Glomerular visceral epithelial cell (primary cell): ENCODE measurements around the gene LAGE3.

ENCODE experiments used
- DNase-seq: peaks from one replicate; pipeline ENCODE4 v3.0.0-alpha.2; 2016; ENCODE audit errors: extremely low spot score

The LAGE3 gene

DNA sequence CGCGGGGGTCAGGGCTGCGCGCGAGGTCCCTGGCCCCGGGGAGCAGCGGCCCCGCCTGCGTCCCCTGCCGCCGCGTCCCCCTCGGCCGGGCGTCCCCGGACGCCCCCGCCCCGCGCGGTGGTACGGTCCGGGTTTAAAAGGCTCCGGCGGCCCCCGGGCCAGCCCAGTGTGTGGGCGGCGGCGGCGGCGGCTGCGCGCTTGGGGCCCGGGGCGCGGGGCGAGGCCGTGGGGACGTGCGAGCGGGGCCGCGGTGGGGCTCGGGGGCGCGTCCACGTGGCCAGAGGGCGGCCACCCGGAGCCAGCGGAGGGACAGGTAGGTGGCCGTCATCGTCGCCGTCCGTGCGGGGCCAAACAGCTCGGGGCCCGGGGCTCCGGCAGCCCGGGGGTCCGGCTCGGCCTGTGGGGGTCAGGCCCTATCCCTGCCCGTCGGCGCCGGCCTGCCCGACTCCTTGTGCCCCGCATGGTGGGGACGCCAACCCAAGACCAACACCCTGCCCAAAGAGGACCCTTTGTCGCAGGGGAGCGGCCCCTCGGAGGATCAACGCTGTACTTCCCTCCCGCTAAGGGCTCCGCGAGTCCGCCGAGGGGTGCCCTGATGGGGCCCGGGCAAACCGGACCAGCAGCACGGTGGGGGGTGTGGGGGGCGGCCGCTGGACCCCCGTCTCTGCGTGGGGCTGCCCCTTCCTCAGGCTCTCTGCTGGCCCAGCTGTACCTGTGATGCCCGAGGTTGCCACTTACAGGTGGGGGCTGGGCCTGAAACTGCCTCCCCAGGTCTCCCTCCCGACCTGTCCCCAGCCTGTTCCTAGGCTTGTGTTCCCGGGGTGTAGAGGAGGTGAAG lies 20.7 kb downstream of the LAGE3 start, which contains the start of gene PLXNA3:
PLXNA3 (plus strand) TSS at position 166 of the 838 bp plus-strand sequence. CDS start 1,903 bp downstream, outside the sequence.
- DNase-seq: peak; percentile 54

DNA sequence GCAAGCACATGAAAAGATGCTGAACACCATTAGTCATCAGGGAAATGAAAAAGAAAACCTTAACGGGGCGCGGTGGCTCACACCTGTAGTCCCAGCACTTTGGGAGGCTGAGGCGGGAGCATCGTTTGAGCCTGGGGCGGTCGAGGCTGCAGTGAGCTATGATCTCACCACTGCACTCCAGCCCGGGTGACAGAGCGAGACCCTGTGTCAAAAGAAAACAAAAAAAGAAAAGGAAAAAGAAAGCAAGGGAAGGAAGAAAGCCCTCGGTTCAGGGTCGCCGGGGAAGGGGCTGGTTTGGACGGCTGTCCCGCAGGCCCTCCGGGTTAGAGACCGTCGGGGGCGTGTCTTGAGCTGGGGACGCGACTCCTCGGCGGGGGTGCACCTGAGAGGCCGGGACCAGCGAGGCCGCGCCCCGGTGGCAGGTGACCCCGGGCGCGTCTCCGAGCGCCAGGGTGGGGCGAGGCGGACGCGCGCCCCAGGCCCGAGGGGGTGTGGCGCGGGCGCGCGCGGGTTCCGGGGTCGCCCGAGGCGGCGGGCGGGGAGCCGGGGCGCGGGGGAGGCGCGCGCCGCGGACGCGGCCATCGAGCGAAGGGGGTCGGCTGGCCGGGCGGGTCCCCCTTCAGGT lies 21.5 kb downstream of the LAGE3 start:
- peak; percentile 43 for DNase-seq

DNA sequence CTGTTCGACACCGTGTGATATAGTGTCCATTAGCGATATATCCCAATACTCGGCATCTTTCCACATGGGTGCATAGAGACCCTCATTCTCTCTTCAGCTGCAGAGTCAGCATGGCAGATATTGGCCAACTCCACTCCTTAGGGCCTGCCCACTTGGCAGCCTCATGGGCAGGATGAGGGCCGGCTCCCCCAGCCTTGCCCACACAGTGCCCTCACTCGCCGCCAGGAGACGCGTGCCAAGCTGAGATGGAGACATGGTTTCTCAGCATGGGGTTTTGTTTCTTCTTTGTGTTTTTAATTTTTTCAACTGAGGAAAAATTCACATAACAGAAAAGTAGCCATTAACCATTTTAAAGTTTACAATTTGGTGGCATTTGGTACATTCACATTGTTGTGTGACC lies 26.3 kb downstream of the LAGE3 start:
- DNase-seq: no peak

DNA sequence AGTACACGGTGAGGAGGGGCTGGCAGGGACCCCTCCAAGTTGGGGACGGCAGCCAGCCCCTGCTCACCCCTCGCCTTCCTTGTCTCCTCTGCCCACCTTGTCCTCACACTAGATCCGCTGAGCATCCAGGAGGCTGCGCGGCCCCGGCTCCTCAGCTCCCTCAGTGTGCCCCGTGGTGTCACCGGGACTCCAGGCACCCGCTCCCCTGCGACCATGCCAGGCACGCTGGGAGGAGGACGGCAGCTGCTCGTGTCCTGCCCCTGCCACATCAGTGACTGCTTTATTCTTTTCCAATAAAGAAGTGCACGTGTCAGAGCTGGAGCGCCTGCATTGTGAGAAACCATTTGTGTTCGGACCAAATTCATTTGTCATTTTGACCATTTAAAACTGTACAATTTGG lies 28.8 kb downstream of the LAGE3 start:
- DNase-seq: no peak

DNA sequence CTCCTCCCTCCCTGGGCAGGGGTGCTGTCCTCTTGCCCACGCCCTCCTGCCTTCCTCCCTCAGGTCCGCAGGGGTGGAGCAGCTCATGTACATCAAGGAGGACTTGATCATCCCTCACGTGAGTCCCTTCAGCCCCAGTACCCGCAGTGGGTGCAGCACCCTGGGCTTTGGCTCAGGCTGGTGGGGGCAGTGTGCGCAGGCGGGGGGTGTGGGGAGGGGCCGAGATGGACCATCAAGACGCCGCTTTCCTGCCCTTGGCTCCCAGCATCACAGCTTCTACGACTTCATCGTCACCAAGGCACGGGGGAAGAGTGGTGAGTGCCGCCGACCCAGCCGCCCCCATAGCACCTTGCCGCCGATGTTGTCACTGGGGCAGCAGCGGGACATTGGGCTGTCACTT lies 29.5 kb downstream of the LAGE3 start:
- DNase-seq: no peak

DNA sequence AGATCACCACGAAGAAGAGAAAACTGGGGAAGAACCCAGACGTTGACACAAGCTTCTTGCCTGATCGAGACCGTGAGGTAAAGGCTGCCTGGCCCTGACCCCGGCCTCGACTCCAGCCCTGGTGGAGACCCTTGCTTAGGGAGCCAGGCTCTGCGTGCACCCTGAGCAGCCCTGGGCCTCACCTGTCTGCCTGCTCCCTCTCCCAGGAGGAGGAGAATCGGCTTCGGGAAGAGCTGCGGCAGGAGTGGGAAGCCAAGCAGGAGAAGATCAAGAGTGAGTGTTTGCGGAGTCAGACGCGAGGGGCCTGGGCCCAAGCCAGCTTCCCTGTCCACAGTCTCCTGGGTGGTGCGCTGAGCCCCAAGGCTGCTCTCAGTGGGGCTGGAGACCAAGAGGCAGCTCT lies 30.6 kb downstream of the LAGE3 start:
- DNase-seq: no peak

DNA sequence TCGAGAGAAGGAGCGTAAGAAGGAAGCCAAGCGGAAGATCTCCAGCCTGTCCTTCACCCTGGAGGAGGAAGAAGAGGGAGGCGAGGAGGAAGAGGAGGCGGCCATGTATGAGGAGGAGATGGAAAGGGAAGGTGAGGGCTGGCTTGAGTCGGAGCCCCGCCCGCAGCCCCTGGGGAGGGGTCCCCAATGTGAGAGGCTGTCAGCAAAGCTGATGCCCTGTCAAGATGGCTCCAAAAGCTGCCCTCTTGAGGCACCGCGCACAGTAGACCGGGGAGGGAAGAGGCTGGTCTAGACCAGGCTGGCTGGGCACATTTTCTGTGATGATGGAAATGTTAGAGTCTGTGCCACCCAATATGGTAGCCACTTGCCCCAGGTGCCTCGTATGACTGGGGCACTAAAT lies 32.7 kb downstream of the LAGE3 start:
- no peak for DNase-seq

DNA sequence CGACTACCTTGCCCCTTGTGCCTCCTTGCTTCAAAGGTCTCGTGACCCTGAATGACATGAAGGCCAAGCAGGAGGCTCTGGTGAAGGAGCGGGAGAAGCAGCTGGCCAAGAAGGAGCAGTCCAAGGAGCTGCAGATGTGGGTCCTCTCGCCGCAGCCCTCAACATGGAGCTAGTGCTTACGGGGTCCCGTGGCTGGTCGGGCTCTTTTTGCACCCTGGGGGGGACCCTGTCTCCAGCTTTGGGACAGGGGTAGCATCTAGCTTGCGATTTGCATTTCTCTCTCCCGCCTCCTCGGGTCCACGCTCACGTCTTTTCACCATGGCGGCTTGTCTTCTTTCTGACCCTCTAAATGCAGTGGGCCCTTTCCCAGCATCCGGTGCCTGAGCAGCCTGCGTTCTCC lies 33.3 kb downstream of the LAGE3 start:
- no peak for DNase-seq

DNA sequence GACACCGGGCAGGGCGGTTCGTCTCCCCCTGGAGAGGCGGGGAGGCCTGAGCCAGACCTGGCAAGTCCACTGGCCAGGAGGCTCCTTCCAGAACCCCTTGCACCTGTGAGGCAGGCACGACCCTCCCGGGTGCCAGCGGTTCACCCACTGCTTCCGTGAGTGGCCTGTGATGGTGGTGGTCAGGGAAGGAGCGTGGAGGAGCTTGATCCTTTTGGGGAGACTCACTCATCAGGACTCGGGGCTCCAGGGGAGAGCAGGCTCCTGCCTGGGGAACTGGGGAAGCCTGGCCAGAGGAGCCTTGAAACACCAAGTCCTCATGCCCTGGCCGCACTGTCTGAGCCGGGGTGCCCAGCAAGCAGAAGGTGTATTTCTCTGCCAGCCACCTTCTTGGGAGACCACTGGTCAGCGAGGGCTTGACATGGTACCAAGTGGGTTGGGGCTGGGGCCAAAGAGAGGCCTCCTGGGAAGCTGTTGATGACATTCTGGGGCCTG lies 34.3 kb downstream of the LAGE3 start:
- DNase-seq: no peak

DNA sequence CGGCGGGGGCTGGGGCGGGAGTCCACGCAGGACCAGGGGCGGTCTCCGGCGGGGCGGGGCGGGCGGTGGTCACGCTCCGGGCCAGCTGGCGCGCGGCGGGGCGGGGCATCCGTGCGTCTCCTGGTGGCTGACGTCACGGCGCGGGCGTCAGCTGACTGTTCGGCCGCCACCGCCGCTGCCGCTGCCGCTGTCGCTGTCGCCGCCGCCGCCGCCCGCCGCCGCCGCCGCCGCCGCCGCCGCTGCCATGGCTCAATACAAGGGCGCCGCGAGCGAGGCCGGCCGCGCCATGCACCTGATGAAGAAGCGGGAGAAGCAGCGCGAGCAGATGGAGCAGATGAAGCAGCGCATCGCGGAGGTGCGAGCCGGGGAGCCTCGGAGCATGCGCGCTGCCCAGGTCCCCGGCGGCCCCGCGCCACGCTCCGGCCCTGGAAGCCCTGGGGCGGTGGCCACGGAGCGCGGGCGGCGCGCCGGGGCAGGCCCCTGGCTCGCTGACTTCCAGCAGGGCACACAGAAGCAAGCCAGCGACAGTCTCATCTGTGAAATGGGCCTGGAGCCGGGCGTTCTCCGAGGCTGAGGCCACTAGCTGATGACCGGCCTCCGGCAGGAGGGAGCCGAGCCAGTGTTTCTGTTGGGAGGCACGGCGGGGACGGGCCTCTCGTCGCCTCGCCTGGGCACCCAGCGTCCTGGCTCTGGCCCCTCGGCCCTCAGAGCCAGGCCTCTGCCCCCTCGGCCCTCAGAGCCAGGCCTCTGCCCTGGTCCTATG lies 34.9 kb downstream of the LAGE3 start, which contains the start of gene FAM50A:
FAM50A (plus strand) TSS at position 150 of the 763 bp plus-strand sequence; CDS start at position 245, 95 bp downstream.
- peak; percentile 61 for DNase-seq

DNA sequence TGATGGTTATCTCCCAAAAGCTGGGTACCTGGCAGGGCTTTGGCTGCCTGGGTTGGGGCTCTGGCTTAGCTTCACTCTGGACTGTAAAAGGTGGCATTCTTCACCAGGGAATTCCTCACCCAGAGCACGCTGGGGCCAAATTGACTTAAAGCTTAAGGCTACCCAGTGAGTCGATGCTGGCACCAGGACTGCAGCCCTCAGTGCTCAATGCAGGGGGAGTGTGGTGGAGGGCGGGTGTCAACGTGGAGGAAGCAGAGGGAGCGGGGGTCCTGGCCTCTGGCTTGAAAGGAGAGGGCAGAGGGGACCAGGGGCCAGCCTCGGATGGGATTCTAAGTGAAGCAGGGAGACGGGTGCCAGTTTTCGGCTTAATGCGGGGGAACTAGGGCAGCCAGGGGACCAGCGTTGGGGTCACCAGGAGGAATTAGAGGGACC lies 35.6 kb downstream of the LAGE3 start:
- no peak for DNase-seq

DNA sequence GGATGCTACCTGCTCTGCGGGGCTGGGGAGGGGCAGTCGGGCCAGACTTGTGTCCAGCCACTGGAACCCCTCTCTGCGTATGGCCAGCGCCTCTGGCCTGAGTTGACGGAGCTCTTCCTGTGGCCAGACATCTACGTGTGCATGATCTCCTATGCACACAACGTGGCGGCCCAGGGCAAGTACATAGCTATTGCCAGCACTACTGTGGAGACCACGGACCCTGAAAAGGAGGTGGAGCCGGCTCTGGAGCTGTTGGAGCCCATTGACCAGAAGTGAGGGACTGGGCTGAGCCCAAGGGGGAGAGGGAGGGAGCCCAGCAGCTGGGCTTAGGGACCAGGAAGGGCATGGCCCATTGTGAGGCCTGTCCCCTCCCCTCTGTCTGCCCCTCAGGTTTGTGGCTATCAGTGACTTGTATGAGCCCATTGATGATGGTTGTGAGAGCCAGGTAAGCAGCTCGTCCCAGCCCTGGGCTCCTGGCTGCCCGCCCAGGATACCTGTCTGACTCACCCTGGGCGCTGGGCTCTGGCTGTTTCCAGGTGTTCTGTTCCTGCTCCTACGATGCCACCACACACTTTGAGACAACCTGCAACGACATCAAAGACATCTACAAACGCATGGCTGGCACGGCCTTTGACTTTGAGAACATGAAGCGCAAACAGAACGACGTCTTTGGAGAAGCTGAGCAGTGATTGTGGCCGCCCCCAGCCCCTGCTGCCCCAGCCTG lies 36.9 kb downstream of the LAGE3 start:
- no peak for DNase-seq

DNA sequence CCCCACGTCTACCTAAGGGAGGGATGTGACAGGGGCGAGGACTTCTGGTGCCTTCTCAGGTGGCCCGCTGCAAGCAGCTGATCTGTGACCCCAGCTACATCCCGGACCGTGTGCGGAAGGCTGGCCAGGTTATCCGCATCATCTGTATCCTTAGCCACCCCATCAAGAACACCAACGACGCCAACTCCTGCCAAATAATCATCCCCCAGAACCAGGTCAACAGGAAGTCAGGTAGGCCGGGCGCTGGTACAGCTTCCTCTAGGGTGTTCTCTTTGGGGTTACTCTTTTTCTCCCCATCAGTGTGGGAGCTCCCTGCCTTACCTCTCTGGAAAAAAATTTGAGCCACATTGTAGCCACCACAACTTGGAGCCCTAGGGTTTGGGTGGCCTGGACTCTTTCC lies 37.5 kb downstream of the LAGE3 start:
- DNase-seq: no peak

DNA sequence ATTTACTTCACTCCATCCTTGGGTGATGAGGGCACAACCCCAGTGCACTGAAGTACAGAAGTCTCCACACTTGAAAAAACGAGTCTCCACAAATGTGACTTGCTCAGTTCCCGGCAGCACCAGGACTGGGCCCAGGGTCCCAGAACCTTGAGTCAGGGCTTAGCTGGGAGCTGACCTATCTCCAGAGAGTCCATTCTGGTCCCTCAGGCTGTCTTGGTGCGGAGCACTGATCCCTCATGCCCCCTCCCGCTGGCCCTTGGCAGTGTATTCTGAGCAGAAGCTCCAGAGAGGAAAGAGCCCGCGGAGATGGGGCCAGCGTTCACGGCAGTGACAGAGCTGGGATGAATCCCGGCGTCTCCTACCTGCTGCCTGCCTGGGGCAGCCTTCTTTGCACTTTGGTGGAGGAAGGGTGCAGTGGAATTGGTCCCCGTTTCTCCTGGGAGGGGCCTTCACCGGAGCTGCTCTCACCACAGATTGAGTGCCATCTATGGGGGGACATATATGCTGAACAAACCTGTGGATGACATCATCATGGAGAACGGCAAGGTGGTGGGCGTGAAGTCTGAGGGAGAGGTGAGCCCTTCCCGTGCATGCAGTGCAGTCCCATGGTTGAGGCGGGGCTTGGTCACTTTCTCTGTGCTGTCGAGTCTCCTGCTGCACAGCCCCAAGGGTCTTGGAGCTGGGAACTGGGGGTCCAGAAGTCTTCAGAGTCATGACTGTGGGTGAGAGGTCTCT lies 38.3 kb downstream of the LAGE3 start:
- no peak for DNase-seq

DNA sequence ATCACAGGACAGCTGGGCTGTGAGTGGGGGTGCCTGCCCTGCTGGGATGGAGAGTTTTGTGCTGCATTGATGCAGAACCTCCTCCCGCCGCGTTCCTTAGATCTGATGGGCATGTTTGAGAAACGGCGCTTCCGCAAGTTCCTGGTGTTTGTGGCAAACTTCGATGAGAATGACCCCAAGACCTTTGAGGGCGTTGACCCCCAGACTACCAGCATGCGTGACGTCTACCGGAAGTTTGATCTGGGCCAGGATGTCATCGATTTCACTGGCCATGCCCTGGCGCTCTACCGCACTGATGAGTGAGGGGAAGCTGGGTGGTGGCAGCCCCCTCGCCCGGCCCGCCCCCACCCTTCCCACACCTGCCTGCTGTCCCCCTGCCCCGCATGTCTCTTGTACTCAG lies 39.2 kb downstream of the LAGE3 start:
- DNase-seq: no peak

DNA sequence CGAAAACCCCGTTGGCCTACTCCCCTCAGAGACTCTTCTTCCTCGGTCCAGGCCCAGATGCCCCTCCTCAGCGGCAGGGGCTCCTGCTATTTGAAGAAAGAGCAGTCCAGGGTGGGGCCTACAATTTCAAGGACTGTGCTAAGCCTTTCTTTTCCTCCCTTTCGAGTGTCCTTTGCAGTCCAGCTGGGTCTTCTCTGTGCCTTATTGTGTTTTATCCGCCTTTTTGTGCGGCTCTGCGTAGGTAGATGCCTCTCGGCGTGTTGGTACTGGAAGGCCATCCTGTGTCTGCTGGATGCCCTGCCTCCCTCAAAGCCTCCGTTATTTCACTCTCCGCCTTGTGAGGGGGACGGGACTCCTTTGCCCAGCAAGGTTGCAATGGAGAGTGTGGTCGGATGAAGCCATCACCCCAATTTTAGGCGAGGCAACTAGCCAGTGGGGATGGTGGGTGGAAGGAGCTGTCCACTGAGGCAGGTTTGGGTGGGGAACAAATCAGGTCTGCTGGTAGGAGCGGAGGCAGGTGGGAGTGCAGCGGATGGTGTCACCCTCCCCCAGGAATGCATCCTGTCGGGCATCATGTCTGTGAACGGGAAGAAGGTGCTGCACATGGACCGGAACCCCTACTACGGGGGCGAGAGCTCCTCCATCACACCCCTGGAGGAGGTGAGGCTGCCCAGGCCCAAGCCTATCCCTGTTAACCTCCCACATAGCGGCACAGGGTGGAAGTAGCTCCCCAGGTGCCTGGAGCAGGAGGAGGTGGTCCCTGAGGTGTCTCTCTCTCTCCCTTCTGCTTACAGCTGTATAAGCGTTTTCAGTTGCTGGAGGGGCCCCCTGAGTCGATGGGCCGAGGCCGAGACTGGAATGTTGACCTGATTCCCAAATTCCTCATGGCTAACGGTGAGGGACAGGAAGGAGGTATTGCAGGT lies 40.8 kb downstream of the LAGE3 start:
- no peak for DNase-seq

DNA sequence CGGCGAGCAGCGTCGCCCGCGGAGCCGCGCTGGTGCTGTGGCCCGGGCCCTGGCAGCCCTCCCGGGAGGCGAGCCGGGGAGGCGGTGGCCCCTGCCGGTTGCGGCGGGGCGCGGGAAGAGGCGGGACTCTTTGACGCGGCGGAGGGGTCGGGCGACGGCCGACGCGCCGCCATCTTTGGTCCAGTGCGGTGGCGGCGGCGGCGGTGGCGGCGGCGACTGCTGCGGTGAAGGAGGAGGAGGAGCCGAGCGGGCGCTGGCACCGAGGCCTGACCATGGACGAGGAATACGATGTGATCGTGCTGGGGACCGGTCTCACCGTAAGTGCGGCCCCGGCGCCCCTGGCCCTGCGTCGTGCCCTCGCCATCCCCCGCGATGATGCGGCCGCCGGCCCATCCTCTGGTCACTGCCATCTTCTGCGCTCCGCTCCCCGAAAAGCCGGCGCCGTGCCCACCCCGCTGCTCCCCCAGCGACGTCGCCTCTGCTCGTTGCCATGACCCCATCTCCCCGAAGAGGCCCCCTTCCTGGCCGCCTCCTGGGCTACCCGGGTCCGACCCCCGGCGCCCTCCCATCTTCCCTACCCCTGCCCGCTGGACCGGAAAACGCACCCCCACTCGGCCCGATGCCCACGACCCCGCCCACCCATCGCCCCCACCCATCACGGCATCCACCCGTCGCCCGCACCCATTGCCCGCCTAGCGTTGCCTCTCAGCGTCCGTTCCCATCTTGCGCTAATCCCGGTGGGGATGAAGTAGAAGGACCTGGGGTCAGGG lies 41.9 kb downstream of the LAGE3 start, which contains the start of gene GDI1:
GDI1 (plus strand) TSS at position 172 of the 770 bp plus-strand sequence; CDS start at position 273, 101 bp downstream.
- peak; percentile 55 for DNase-seq

DNA sequence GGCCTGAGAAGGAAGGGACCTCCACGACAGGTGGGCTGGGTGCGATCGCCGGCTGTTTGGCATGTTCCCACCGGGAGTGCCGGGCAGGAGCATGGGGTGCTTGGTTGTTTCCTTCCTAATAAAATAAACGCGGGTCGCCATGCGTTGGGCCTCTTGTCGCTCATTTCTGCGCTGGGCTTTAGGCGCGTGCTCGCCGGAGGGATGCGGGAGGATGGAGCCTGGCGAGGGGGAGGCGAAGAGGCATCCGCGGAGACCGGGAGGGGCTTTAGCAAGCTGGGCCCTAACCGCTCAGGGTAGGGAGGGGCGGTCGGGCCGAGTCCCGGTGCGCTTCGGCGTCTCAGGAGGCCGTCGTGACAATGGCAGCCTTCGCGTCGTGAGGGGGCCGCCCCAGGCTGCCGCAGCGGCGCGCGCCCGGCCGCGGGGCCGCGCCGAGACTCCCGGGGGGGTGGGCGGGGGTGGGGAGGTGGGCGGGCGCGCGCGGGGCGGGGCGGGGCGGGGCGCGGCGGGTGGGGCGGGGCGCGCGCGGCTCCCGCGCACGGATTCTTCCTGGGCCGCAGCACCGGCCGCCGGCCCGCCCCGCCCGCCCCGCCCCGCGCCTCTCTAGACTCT lies 42.6 kb downstream of the LAGE3 start:
- peak; percentile 33 for DNase-seq
